ENCODE measurements around the gene AKNA. TPM values are rescaled to one million over a fixed set of nuclear protein-coding genes. Genes with fewer than 3 reads are reported as not detected.

The AKNA gene
- total RNA-seq, 1 experiment from 2014 or later = 14.4 TPM

DNA sequence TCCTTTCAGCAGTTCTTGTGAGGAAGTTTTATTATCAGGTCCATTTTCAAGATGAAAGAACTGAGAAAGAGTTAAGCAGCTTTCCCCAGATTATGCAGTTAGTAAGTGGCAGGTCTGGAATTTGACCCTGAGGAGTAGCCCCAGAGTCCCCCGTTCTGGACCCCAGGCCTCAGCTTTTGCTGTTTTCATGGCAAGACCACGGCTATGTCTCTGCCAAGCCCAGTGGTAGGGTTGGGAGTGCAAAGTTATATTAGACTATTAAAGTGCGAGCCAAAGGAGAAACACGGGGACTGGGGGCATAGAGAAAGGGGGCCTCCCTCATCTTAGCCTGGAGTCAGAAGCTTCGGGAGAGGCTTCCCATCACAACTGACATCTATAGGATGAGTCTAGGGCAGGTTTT, 84.2 kb downstream of the AKNA start:
- H3K36me3 ChIP-seq (ENCODE audit: low read depth) = no peaks in the 10 kb centered on the region

DNA sequence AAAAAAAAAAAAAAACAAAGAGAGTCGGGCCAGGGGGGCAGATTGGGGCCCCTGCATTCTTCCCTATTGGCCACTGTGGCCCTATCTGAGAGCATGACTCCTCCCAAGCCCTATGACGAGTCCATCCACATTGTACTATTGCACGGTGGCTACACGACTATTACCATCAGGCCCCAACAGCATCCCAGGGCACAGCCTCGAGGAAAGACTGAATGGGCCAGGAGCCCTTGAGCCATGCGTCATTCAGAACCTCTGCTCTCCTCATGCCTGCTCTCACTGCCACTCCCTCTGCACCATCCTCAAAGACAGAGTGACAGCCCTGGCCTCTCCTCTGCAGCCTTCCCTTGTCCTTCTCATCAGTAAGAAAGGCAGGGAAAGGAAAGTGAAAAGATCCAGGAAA, 85.1 kb downstream of the AKNA start:
- H3K4me1 ChIP-seq (replicated peaks; ENCODE audit: insufficient read depth) = no peaks in the 10 kb centered on the region
- TF ChIP-seq, protein P1, sequence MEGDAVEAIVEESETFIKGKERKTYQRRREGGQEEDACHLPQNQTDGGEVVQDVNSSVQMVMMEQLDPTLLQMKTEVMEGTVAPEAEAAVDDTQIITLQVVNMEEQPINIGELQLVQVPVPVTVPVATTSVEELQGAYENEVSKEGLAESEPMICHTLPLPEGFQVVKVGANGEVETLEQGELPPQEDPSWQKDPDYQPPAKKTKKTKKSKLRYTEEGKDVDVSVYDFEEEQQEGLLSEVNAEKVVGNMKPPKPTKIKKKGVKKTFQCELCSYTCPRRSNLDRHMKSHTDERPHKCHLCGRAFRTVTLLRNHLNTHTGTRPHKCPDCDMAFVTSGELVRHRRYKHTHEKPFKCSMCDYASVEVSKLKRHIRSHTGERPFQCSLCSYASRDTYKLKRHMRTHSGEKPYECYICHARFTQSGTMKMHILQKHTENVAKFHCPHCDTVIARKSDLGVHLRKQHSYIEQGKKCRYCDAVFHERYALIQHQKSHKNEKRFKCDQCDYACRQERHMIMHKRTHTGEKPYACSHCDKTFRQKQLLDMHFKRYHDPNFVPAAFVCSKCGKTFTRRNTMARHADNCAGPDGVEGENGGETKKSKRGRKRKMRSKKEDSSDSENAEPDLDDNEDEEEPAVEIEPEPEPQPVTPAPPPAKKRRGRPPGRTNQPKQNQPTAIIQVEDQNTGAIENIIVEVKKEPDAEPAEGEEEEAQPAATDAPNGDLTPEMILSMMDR (conservative IDR thresholded peaks at IDR 0.05) = no peak
- TF ChIP-seq EZH2 (IDR thresholded peaks at IDR 0.05; ENCODE audit: low read depth) = no peak
- ChIA-PET POLR2A (ENCODE audit: unreplicated experiment) (no interaction called here), CTCF (no interaction called here)
- H2AFZ ChIP-seq = no peak overlapping the region
- DNase-seq = no peak
- no peaks in the 10 kb centered on the region for H3K79me2 ChIP-seq (ENCODE audit: low read depth)
- no peak overlapping the region for H3K4me2 ChIP-seq
- no peak overlapping the region for H3K27ac ChIP-seq
- H3K36me3 ChIP-seq (ENCODE audit: low read depth) = no peaks in the 10 kb centered on the region
- H3K9me3 ChIP-seq (ENCODE audit: insufficient read depth, low read depth) = no peaks in the 10 kb centered on the region
- no TSS peak for BruUV-seq (replicated peaks)
- H4K20me1 ChIP-seq (ENCODE audit: insufficient read depth) = no peaks in the 10 kb centered on the region
- 0 out of 2 replicates have a peak, but pooled peaks cover 4% of the 10 kb centered on the region for H3K27me3 ChIP-seq (ENCODE audit: insufficient read depth, low read depth)
- intact Hi-C loops (cut with micrococcal nuclease; ENCODE audit: unreplicated experiment) = no loop called here
- no peak overlapping the region for H3K4me3 ChIP-seq
- H3K9me2 ChIP-seq (ENCODE audit: insufficient read depth) = no peaks in the 10 kb centered on the region
- H3F3A ChIP-seq (ENCODE audit: insufficient read depth, low read depth) = no peaks in the 10 kb centered on the region

More for the DNA sequence above, 84.2 kb downstream of the AKNA start:
- H3K9me2 ChIP-seq (ENCODE audit: insufficient read depth) = no peaks in the 10 kb centered on the region
- ChIA-PET POLR2A (ENCODE audit: unreplicated experiment) (no interaction called here), CTCF (interaction anchor here (1.4 kb wide), 1 partner anchor 222 kb away, joined by 4 read pairs; no protein-coding TSS in a partner anchor)
- H3K27ac ChIP-seq = no peak overlapping the region
- H3K79me2 ChIP-seq (ENCODE audit: low read depth) = no peaks in the 10 kb centered on the region
- no peaks in the 10 kb centered on the region for H4K20me1 ChIP-seq (ENCODE audit: insufficient read depth)
- no peak for DNase-seq
- H3K9me3 ChIP-seq (ENCODE audit: insufficient read depth, low read depth) = no peaks in the 10 kb centered on the region
- intact Hi-C loops (cut with micrococcal nuclease; ENCODE audit: unreplicated experiment) = no loop called here
- TF ChIP-seq, protein P1 (conservative IDR thresholded peaks at IDR 0.05) = no peak
- TF ChIP-seq EZH2 (IDR thresholded peaks at IDR 0.05; ENCODE audit: low read depth) = no peak
- H3K4me3 ChIP-seq = no peak overlapping the region
- H3F3A ChIP-seq (ENCODE audit: insufficient read depth, low read depth) = no peaks in the 10 kb centered on the region
- BruUV-seq (replicated peaks) = no TSS peak
- no peaks in the 10 kb centered on the region for H3K4me1 ChIP-seq (replicated peaks; ENCODE audit: insufficient read depth)
- H3K4me2 ChIP-seq = no peak overlapping the region
- no peak overlapping the region for H2AFZ ChIP-seq
- H3K27me3 ChIP-seq (ENCODE audit: insufficient read depth, low read depth) = 0 out of 2 replicates have a peak, but pooled peaks cover 4% of the 10 kb centered on the region

DNA sequence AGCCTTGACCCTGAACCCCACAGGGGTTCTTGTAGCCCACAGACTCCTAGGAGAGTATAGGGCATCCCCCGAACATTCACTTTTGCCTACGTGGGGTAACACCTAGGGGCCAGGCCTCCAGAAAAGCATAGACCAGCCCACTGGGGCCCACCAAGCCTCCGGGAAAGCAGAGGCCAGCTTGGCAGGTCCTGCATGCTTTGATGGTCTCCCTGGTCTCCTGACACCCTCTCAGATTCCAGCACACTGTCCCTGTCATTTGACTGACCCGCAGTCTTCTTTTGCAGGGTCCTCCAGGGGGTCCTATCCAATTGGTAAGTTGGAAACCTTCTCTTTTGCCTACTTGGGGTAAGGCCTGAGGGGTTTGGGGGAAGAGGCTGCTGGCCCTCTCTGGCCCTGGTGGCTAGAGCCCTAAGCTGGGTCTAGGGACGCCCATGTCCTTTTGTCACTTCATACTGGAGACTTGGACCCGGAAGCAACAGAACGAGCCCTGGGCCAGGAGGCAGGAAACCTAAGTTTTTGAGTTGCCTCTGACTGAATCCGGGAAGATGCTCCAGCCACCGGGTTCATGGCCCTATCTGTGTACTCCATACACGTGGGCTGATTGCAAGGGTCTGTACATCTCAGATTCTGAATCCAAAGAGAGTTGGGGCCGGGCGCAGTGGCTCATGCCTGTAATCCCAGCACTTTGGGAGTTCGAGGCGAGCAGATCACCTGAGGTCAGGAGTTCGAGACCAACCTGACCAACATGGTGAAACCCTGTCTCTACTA, 85.8 kb downstream of the AKNA start:
- Histone ChIP-seq H3K9me2 (ENCODE audit: insufficient read depth) (no peaks in the 10 kb centered on the region), H4K20me1 (ENCODE audit: insufficient read depth) (no peaks in the 10 kb centered on the region), H3K4me1 (replicated peaks; ENCODE audit: insufficient read depth) (no peaks in the 10 kb centered on the region), H3K9me3 (ENCODE audit: insufficient read depth, low read depth) (no peaks in the 10 kb centered on the region), H3K27me3 (ENCODE audit: insufficient read depth, low read depth) (0 out of 2 replicates have a peak, but pooled peaks cover 4% of the 10 kb centered on the region), H2AFZ (no peak overlapping the region), H3F3A (ENCODE audit: insufficient read depth, low read depth) (no peaks in the 10 kb centered on the region), H3K4me3 (no peak overlapping the region), H3K36me3 (ENCODE audit: low read depth) (no peaks in the 10 kb centered on the region), H3K4me2 (no peak overlapping the region), H3K27ac (no peak overlapping the region), H3K79me2 (ENCODE audit: low read depth) (no peaks in the 10 kb centered on the region)
- POLR2A ChIA-PET (ENCODE audit: unreplicated experiment) = no interaction called here
- intact Hi-C loops (cut with micrococcal nuclease; ENCODE audit: unreplicated experiment) = no loop called here
- TF ChIP-seq EZH2 (IDR thresholded peaks at IDR 0.05; ENCODE audit: low read depth) = no peak
- TF ChIP-seq, protein P1 (conservative IDR thresholded peaks at IDR 0.05) = no peak
- no peak for DNase-seq
- CTCF ChIA-PET = no interaction called here
- BruUV-seq (replicated peaks) = no TSS peak

Data from PC-9 (cell line).